HG02852 (cell line): ENCODE data around the gene MRE11.
A peak's percentile ranks its signal among the peaks of the same experiment; 100 is the strongest.

Source experiments
- ATAC-seq: cut with Tn5 transposase; IDR thresholded peaks from one replicate; pipeline ENCODE4 v1.9.1; 2021; ENCODE audit warnings: mild to moderate bottlenecking, moderate library complexity; ENCODE audit not compliant: unreplicated experiment

The MRE11 gene

GRCh38 chr11:94493281-94494125 lies at the start of gene MRE11, which contains the start of gene ANKRD49:
Gene MRE11 (minus strand): TSS chr11:94493844. CDS start chr11:94492801, 1,043 bp downstream.
Gene ANKRD49 (plus strand): TSS chr11:94493984. CDS start chr11:94496694, 2,710 bp downstream.
- peak; percentile 99 for ATAC-seq

DNA sequence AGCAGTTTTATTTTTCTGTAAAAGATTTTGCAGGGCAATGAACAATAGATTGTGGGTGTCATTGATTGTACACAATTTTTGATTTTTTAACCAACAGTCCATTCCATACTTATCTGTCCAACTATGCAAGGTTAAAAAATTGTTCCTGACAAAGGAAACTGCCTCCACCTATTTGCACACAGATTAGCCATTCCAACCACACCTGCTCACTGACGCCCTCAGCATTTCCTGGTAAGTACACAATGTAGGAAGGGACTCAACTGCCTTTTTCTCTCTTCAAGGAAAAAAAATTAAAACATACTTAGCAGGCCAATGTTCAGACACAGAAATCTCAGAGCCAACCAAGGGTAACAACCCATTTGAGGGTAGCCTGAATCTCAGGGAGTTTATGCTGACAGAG lies 45.8 kb upstream of the MRE11 start:
- no peak for ATAC-seq

DNA sequence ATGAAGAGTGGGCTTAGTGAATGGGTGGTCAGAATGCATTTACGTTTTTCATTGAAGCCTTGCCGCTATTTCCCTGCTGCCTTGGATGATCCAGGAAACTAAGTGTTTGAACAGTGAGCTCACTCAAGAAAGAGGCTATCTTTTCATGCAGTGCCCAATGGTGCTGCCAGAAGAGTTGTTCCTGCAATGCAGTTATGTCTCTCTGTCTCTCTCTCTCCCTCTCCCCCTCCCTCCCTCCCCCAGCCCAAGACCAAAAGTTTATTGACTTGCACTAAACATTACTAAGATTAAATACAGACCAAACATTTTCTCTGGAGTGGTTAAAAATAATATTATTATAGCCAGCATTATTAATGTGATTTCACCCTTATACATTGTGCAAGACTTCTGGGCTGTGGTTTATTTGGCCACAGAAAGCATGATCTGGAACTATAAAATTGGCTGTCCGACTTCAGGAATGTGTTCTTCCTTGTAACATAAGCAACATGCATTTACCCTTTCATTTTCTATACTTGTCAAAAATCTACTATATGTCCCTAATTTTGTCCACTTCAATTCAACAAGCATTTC lies 43.5 kb upstream of the MRE11 start:
- ATAC-seq = no peak

- no peak for ATAC-seq
These were observed 42.7 kb upstream of the MRE11 start for GRCh38 chr11:94536386-94536785.

GRCh38 chr11:94533696-94534630 lies 40.3 kb upstream of the MRE11 start:
- no peak for ATAC-seq

GRCh38 chr11:94533206-94533605 lies 39.6 kb upstream of the MRE11 start:
- no peak for ATAC-seq

DNA sequence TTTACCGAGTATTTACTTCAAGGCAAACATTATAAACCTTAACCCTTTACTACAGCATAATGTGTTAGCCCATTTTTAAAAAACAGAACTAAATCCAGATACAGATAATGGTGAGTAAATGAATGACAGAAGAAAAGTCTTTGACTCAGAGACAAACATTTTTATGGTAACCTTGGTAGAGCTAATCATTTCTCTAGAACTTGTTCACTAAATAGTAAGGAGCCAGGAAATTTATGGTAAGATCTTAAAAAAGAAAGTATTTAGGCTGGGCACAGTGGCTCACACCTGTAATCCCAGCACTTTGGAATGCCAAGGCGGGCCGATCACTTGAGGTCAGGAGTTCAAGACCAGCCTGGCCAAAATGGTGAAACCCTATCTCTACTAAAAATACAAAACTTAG lies 38.6 kb upstream of the MRE11 start:
- no peak for ATAC-seq

- ATAC-seq = no peak
These were observed 34.9 kb upstream of the MRE11 start for GRCh38 chr11:94528551-94528950.

GRCh38 chr11:94526645-94527438 lies 33.2 kb upstream of the MRE11 start:
- no peak for ATAC-seq

DNA sequence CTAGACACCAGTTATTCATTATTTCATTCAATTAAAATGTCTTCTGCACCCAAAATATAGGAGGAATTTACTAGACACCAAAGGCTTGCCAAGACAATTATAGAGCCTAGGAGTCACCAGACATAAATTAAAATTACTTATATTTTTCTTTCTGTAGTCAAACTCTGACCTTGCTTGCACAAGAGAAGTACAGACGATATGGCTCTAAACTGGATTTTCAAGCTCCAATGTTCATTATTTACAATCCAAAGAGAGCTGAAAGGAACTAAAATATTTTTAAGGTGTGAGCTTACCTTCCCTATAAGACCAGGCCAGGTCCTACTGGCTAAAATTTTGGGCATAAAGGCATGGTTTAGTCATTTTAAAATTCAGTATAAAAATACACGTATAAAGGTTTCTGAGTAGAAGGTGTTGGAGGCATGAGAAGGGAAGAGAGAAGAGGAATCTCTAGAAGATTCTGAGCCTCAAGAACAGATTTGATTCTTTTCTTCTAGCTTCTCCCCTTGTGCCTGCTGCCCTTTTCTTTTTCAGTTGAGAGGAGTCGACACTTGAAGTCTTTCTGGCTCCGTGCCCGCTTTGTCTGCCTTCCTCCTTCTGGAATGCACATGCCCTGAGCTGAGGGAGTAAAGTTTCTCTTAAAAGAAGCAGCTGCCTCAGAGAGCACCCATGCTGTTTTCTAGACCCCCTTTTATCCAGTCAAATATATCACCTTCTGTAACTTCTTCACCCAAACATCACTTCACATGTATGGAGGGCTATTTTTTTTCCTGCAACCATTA lies 32.1 kb upstream of the MRE11 start:
- ATAC-seq = no peak

- ATAC-seq = no peak
These were observed 30.7 kb upstream of the MRE11 start for GRCh38 chr11:94524341-94524740.

DNA sequence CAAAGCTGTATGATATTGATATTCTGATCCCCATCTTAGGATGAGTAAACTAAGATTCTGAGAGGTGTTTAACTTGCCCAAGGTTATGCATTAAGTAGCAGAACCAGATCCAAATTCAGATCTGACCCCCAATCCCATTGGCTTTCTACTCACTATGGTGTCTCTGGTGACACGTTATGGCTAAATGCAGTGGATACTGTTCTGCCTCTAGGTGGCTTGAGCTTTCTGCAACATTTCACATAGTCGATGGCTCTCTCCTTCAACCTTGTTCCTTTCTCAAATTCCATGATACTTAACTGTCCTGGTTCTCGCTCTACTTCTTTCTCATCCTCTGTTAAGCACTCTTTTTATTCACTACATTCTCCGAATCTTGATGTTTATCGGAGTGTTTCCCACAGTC lies 28.0 kb upstream of the MRE11 start:
- ATAC-seq = no peak

- no peak for ATAC-seq
These were observed 25.9 kb upstream of the MRE11 start for GRCh38 chr11:94519478-94520084.

DNA sequence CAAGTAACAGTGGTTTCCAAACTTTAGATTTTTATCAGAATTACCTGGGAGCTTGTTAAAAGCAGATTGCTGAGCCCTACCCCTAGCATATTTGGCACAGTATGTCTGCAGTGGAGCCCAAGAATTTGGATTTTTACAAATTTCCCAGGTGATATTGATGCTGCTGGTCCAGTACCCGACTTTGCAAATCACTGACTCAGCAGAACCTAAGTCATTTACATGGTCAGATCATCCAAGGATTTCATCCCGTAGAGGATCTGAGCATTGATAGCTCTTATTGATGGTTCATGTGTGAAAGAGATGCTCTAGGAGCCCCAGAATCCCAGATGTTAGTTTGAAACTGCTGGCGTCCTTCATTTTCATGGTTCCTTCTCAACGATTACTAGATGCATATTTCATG lies 24.7 kb upstream of the MRE11 start:
- ATAC-seq = no peak

DNA sequence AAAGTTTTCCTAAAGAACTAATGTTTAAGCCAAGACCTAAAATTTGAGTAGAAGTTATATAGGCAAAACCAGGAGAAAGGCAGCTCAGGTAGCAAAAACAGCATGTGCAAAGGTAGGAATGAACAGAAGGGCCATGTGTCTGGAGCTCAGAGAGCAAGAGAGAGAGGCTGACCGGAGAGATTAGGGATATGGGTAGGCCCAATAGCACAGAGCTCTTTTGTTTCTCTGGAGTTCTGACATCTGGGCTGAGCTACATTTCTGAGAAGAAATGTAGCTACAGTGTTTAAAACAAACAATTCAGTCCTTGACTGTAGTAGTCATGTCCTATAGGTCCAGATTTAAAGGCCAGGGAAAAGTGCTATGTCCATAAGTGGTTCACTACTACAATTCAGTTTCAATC lies 23.1 kb upstream of the MRE11 start:
- ATAC-seq = no peak

GRCh38 chr11:94515398-94515797 lies 21.8 kb upstream of the MRE11 start:
- no peak for ATAC-seq

GRCh38 chr11:94513091-94513490 lies 19.4 kb upstream of the MRE11 start:
- peak; percentile 18 for ATAC-seq

- ATAC-seq = peak; percentile 82
These were observed 18.5 kb upstream of the MRE11 start, which contains the start of gene C11orf97 for GRCh38 chr11:94511932-94512781. Gene C11orf97 (plus strand): TSS chr11:94512461. CDS start chr11:94512529, 68 bp downstream.
